GM18907 (cell line): ENCODE data around the gene C1D.
"Not testable (repeated sequence)": the region's sequence is repeated elsewhere in the genome, so short reads cannot be mapped to it uniquely, and the experiment has no call there.

Experiments
- ATAC-seq: cut with Tn5 transposase; IDR thresholded peaks from one replicate; pipeline ENCODE4 v1.9.1; 2021; ENCODE audit warnings: mild to moderate bottlenecking, moderate library complexity; ENCODE audit not compliant: unreplicated experiment

The C1D gene

GRCh38 chr2:68062680-68063387, at the start of gene C1D:
Gene C1D (minus strand): TSS chr2:68063004. CDS start chr2:68047310, 15,694 bp downstream.
- peak; percentile 97 for ATAC-seq

DNA sequence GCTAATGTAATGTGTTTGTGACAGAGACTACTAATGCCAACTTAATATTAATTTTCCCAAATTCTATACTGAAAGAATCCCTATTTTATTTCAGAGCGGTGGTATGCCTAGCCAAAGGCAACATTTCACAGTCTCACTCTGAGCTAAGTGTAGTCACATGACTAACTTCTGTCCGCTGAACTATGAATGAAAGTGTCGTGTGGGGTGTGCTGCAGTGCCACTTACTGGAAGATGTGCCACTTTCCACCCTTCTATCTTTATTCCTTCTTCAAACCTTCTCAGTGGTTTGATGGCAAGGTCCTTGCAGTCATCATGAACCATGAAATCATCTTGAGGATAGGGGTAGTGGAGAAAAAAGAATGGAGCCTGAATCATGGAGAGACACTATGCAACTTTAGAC, 47.3 kb upstream of the C1D start:
- ATAC-seq, result peak; percentile 94

DNA sequence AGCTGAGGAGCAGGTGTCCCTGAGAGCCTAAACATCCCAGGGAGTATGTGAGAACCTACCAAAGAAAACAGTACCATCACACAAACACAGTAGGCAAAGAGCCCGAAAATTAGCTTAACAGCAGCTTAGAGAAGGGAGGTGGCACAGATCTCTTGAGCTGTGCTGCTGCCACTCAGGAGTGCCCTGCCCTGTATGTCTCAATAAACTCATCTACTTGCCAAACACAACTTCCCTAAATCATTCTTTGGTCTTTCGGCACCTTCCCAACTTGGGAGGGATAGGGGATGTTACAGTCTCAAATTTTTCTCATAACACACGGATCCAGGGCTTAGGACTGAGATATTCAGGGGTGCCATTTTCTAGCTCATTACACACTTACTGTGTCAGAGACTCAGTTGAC, 45.3 kb upstream of the C1D start:
- no peak for ATAC-seq

DNA sequence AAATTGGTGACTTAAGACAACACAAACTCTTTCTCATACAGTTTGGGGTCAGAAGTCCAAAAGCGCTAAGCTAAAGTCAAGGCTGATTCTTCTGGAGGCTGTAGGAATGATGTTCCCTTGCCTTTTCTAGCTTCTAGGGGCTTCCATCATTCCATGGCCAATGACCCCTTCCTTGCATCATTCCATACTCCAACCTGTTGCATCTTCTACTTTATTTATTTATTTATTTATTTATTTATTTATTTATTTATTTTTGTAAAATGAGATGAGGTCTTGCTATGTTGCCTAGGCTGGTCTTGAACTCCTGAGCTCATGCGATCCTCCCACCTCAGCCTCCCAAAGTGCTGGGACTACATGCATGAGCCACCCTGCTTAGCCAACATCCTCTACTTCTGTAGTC, 44.7 kb upstream of the C1D start:
- ATAC-seq, result no peak

DNA sequence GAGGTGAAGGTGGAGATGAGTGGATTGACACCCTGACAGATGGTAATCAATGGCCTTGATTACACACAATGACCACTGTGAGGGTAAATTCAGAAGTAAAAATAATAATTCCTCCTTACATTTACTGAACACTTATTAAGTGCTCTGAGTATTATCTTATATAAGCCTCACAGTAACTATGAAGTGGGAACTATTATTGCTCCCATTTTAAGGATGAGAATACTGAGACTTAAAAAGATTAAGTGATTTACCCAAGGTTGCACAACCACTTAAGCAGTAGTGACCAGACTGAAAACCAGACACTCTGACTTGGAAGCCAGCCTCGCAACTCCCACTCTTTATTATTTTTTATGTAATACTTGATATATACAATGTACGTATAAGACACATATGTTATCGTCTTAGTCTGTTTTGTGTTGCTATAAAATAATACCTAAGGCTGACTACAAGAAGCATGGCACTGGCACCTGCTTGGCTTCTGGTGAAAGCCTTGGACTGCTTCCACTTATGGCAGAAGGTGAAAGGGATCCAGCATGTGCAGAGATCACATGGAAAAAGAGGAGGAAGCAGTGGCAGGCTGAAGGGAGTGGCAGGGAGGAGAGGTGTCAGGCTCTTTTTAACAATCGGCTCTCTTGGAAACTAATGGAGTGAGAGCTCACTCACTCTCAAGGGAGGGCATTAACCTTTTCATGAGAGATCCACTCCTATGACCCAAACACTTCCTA, 41.5 kb upstream of the C1D start:
- ATAC-seq, result no peak

- ATAC-seq, result no peak
These were observed 40.9 kb upstream of the C1D start for GRCh38 chr2:68103709-68104055.

DNA sequence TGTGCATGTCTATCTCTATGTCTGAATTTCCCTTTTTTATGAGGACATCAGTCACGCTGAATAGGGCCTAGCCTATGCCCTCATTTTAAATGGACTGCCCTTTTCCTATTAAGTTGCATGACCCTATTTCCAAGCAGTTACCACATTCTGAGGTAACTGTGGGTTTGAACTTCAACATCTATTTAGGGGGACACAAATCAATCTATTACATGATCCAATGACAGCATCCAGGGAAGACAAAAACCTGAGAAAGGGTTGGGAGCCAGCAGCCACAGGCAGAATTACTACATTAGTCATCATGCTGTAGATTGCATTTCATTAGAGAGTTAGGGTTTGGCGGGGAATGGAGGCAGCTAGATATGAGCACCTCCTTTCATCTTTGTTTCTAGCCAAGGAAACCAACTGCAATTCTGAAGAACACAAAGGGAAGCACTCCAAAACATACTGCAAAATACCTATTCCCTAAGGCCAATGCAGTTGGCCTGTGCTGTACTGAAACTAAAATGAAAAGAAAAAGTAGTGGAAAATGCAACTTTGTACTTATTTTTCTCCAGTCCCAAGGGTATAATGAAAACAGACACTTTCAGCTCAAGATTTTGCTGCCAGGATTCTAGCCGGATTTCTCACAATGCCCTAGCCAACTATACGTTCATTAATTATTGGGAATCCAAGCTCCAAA, 40.4 kb upstream of the C1D start:
- no peak for ATAC-seq

GRCh38 chr2:68100189-68100588, 37.4 kb upstream of the C1D start:
- no peak for ATAC-seq

DNA sequence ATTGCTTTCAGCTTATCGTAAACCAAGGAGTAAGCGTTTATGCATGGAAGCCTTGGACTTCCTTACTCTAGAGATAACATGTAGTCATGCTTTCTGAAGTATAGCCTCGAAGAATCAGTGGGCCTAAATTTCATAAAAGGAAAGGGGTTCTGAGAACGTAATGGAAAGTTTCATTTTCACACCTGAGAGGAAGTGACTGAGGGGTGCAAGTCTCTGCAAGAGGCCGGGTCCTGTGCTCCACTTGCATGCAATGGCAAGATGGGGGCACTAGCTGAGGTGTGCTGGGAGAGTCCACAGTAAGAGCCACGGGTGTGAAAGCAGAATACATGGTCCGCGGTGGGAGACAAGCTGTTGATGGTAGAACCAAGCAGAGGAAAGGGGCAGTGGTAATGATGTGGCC, 36.5 kb upstream of the C1D start:
- ATAC-seq, result peak; percentile 52

DNA sequence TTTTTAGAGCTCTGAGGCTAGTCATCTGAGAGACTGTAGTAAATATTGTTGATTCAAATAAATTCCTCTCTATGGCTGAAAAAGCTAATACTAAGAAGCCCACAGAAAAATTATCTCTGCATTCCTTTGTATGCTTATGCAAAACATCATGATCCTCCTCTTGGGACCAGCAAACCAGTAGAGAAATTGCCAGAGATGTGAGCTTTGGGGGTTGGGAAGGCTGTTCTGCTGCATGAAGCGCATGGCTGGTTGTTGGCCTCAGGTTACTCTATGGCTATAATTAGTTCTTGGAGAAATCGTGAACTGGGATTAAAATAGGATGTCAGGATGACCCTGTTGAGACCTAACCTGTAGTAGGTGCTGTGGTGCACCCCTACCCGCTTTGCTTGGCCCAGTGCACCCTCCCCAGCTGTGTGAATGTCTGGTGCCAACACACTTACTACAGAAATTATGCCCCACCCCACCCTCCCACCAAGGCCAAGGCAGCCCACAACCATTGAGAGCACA, 35.5 kb upstream of the C1D start:
- ATAC-seq, result no peak

- no peak for ATAC-seq
These were observed 31.3 kb upstream of the C1D start for GRCh38 chr2:68094111-68094510.

- no peak for ATAC-seq
These were observed 30.8 kb upstream of the C1D start for GRCh38 chr2:68093634-68094033.

- ATAC-seq, result no peak
These were observed 28.7 kb upstream of the C1D start for GRCh38 chr2:68091439-68092034.

DNA sequence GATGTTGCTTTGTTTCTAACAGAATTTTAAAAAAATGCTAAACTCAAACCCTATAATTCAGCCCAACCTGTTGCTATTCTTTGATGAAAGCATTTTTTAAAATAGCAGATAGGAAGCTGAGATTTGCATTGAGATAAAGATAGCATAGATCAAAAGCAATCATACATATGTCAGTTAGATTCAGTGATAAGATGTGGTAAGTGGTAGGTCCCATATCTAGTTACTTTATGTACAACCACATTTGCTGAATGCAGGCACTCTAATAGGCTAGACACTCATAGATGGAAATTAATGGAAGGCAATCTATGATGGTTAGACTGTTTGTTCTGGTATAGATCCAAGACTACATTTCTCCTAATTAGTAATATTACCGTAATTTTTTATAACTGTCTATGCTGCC, 27.2 kb upstream of the C1D start:
- no peak for ATAC-seq

- no peak for ATAC-seq
These were observed 26.1 kb upstream of the C1D start for GRCh38 chr2:68088940-68089339.

GRCh38 chr2:68086166-68086565, 23.4 kb upstream of the C1D start:
- ATAC-seq, result no peak

- no peak for ATAC-seq
These were observed 20.5 kb upstream of the C1D start for GRCh38 chr2:68083346-68083745.

DNA sequence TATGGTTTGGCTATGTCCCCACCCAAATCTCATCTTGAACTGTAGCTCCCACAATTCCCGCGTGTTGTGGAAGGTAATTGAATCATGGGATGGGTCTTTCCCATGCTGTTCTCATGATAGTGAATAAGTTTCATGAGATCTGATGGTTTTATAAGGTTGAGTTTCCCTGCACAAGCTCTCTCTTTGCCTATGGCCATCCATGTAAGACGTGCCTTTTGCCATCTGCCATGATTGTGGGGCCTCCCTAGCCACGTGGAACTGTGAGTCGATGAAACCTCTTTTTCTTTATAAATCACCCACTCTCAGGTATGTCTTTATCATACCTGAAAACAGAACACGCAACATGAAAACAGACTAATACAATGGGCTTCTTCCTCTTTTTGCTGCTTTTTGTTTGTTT, 11.2 kb upstream of the C1D start:
- no peak for ATAC-seq

GRCh38 chr2:68063797-68064646, 1.2 kb upstream of the C1D start:
- ATAC-seq, result not testable (repeated sequence)

GRCh38 chr2:68060652-68061051, 2.2 kb downstream of the C1D start:
- no peak for ATAC-seq
